Naive thymus-derived CD4-positive, alpha-beta T cell (primary cell): ENCODE data around the gene SLC38A1. TPM values are rescaled to one million over a fixed set of nuclear protein-coding genes. Genes with fewer than 3 reads are reported as not detected.

ENCODE experiments used
- ATAC-seq: fragments of 150-1000 bp; cut with Tn5 transposase; 2 replicates; pipeline ENCODE4 v1.10.0; 2021; ENCODE audit warnings: mild to moderate bottlenecking, moderate library complexity
- CTCF ChIA-PET: fragments of 350-600 bp; sonication (Branson Sonifier 250); formaldehyde crosslinking; loops from one replicate; lab custom pipeline; 2021; ENCODE audit warnings: antibody characterized with exemption; lab: Charles Lee
- POLR2A ChIA-PET: fragments of 350-600 bp; sonication (Branson Sonifier 250); formaldehyde crosslinking; loops from one replicate; lab custom pipeline; 2021; ENCODE audit warnings: antibody characterized with exemption, inconsistent platforms; lab: Charles Lee
- DNase-seq, 9 donors: peaks; one replicate each; pipeline versions ENCODE4 v3.0.0 to v3.0.0-alpha.2; 2020 to 2022; ENCODE audit warnings: mixed read lengths in 1 of 9
- H3K27ac ChIP-seq: one replicate; pipeline ENCODE4 v1.7.0; 2013; ENCODE audit warnings: mild to moderate bottlenecking, low read depth, low read length, moderate library complexity
- H3K27me3 ChIP-seq, 2 donors: one replicate each; pipeline ENCODE4 v1.7.0; 2013; ENCODE audit warnings: low read length in 2 of 2, mild to moderate bottlenecking in 2 of 2, moderate library complexity in 2 of 2; ENCODE audit not compliant: control insufficient read depth in 2 of 2, insufficient read depth in 2 of 2
- H3K36me3 ChIP-seq, 3 experiments: 1 replicate in 2 of 3; 2 replicates in 1 of 3; pipeline ENCODE4 v1.7.0; 2013; ENCODE audit warnings: low read length in 3 of 3, mild to moderate bottlenecking in 3 of 3, moderate library complexity in 1 of 3; ENCODE audit not compliant: insufficient read depth in 3 of 3, control insufficient read depth in 2 of 3
- H3K4me1 ChIP-seq, 2 donors: one replicate each; pipeline ENCODE4 v1.7.0; 2013; ENCODE audit warnings: low read length in 2 of 2, mild to moderate bottlenecking in 2 of 2, moderate library complexity in 1 of 2; ENCODE audit not compliant: control insufficient read depth in 2 of 2, insufficient read depth in 2 of 2
- H3K4me3 ChIP-seq: 2 replicates; pipeline ENCODE4 v1.7.0; 2013; ENCODE audit warnings: mild to moderate bottlenecking, low read length
- H3K9me3 ChIP-seq, 3 experiments: 1 replicate in 2 of 3; 2 replicates in 1 of 3; pipeline ENCODE4 v1.7.0; 2013; ENCODE audit warnings: low read length in 3 of 3; ENCODE audit not compliant: control insufficient read depth in 2 of 3
- H3K27ac Mint-ChIP-seq, 9 donors: one replicate each; pipeline ENCODE4 v1.8.0; 2020 to 2022; ENCODE audit warnings: mixed read lengths in 9 of 9, mild to moderate bottlenecking in 8 of 9, moderate library complexity in 5 of 9, inconsistent platforms in 2 of 9
- H3K27me3 Mint-ChIP-seq, 5 donors: one replicate each; pipeline ENCODE4 v1.8.0; 2021 to 2022; ENCODE audit warnings: mixed read lengths in 5 of 5, mild to moderate bottlenecking in 1 of 5
- H3K36me3 Mint-ChIP-seq, 5 donors: one replicate each; pipeline ENCODE4 v1.8.0; 2020 to 2022; ENCODE audit warnings: mixed read lengths in 5 of 5, mild to moderate bottlenecking in 3 of 5, inconsistent platforms in 1 of 5
- H3K4me1 Mint-ChIP-seq, 7 donors: one replicate each; pipeline ENCODE4 v1.8.0; 2020 to 2022; ENCODE audit warnings: mixed read lengths in 7 of 7, mild to moderate bottlenecking in 3 of 7, inconsistent platforms in 1 of 7
- H3K4me3 Mint-ChIP-seq, 10 donors: one replicate each; pipeline ENCODE4 v1.8.0; 2020 to 2022; ENCODE audit warnings: mild to moderate bottlenecking in 10 of 10, mixed read lengths in 10 of 10, moderate library complexity in 6 of 10, inconsistent platforms in 2 of 10
- H3K9me3 Mint-ChIP-seq, 11 donors: one replicate each; pipeline ENCODE4 v1.8.0; 2020 to 2022; ENCODE audit warnings: mixed read lengths in 11 of 11, mild to moderate bottlenecking in 4 of 11, inconsistent platforms in 1 of 11, moderate library complexity in 1 of 11
- intact Hi-C, 2 donors: fragments of 100-400 bp; cut with micrococcal nuclease; formaldehyde crosslinking; loops; one replicate each; pipeline ENCODE4 v1.15.1; 2023
- polyA plus RNA-seq, 2 donors: library from polyadenylated mRNA; unstranded; fragments of 300-500 nt; fragmentation: Illumina TruSeq; gene quantifications; one replicate each; pipeline ENCODE4 v1.2.3, GENCODE V29; 2021
- total RNA-seq, 6 experiments: library from RNA in 5 of 6; stranded (reverse) in 5 of 6; gene quantifications; 1 replicate in 5 of 6; 2 replicates in 1 of 6; pipeline ENCODE4 v1.2.3 and lab custom pipeline; 2021 to 2026

The SLC38A1 gene
- total and polyA plus RNA-seq, 7 experiments from 2014 or later: 172 to 283 (median 249) TPM

DNA sequence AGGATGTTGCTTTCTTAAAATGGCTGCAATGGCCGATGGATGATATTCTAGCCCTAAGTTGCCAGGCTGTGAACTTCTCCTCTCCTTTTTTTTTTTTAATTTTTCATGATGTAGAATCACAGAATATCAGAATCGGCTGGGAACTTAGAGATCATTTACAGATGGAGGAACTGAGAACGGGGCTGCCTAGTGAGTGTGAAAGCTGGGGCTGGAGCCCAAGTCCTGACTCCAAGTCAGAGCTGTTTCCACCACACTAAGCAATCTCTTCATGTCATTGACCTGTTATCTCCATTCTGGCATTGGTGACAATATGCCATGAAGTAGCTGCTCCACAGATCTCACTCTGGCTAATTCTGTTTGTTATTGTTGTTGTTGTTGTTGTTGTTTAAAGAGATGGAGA, 121.7 kb downstream of the SLC38A1 start:
- Mint-ChIP-seq H3K4me3 (no peak overlapping the region), H3K27ac (no peak overlapping the region), H3K36me3 (peaks cover 0 to 4% (median 0%) of the 10 kb centered on the region in 5 donors), H3K4me1 (peaks cover 0 to under 1% (median 0%) of the 10 kb centered on the region in 7 donors), H3K27me3 (peaks cover 12 to 46% (median 19%) of the 10 kb centered on the region in 5 donors), H3K9me3 (no peaks in the 10 kb centered on the region)
- H3K36me3 ChIP-seq: no peaks in the 10 kb centered on the region
- no peaks in the 10 kb centered on the region for H3K9me3 ChIP-seq
- no peak overlapping the region for H3K4me3 ChIP-seq
- no peak for DNase-seq
- no peak for ATAC-seq
- no peaks in the 10 kb centered on the region for H3K4me1 ChIP-seq
- POLR2A ChIA-PET: interaction anchor here (0.5 to 0.8 kb wide), 2 partner anchors 35 to 131 kb away, joined by 3 read pairs; no protein-coding TSS in a partner anchor
- H3K27ac ChIP-seq: no peak overlapping the region
- intact Hi-C loops: no loop called here
- no peaks in the 10 kb centered on the region for H3K27me3 ChIP-seq
- CTCF ChIA-PET: interaction anchor here (1.2 kb wide), 1 partner anchor 26 kb away, joined by 3 read pairs; no protein-coding TSS in a partner anchor

DNA sequence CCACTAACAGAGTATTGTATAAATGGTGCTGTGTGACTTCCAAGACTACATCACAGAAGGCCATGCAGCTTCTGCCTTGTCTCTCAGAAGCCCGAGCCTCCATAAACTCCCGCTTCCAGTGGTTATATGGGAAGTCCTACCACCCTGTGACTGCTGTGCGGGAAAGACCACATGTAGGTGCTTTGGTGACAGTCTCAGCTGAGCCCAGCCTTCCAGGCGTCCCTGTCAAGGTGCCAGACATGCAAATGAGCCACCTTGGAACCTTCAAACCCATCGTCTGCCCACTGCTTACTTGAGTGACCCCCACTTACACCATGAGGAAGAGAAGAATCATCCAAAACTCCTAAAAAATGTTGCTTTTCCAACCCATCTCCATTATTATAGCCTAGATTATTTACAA, 123.0 kb downstream of the SLC38A1 start:
- DNase-seq (no peak), ATAC-seq (no peak)
- no peak overlapping the region for H3K4me3 Mint-ChIP-seq
- intact Hi-C loops: no loop called here
- Histone ChIP-seq H3K27me3 (no peaks in the 10 kb centered on the region), H3K27ac (no peak overlapping the region), H3K4me1 (no peaks in the 10 kb centered on the region), H3K36me3 (no peaks in the 10 kb centered on the region), H3K9me3 (no peaks in the 10 kb centered on the region), H3K4me3 (no peak overlapping the region)
- peaks cover 12 to 51% (median 22%) of the 10 kb centered on the region in 5 donors for H3K27me3 Mint-ChIP-seq
- H3K9me3 Mint-ChIP-seq: no peaks in the 10 kb centered on the region
- POLR2A ChIA-PET: no interaction called here
- no peaks in the 10 kb centered on the region for H3K4me1 Mint-ChIP-seq
- no peak overlapping the region for H3K27ac Mint-ChIP-seq
- H3K36me3 Mint-ChIP-seq: peaks cover 0 to 4% (median 0%) of the 10 kb centered on the region in 5 donors
- CTCF ChIA-PET: interaction anchor here (0.6 kb wide), 1 partner anchor 936 kb away, joined by 3 read pairs; no protein-coding TSS in a partner anchor

DNA sequence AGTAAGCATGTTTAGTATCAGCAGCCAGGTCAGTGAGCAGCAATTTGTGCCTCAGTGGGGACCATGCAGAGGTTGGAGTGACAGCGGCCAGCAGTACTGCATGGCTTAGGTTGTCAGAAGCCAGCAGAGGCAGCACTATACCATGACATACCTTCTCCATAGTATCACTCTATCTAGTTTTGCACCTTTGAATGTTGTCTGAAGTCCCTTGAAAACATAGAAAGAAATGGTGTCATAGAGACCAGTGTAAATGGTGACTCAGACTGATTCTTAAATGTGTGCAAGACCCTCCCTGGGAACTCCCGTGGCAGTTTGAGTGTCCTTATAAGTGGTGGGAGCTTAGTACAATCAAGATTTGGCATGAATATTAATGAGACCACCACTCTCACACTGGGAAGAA, 124.4 kb downstream of the SLC38A1 start:
- Mint-ChIP-seq H3K27me3 (peaks cover 12 to 55% (median 22%) of the 10 kb centered on the region in 5 donors), H3K27ac (no peak overlapping the region)
- no peaks in the 10 kb centered on the region for H3K36me3 ChIP-seq

DNA sequence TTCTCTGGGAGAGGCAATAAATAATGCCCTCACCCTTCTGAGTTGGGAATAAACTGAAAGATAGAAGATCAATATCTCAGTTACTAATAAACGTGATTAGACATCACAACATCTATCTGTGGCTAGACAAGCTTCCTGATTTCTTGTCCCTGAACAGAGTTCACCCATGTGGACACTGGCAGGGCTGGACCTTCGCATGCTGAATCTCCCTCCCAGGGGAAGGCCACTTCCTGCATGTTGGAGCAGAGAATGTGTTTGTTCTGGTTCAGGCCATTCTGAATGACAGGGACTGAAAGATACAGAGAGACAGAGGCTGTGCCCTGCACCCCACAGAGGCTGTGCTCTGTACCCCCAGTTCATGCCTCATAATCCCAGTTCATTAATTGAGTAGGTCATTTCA, 132.6 kb downstream of the SLC38A1 start:
- CTCF ChIA-PET: interaction anchor here (0.6 to 0.7 kb wide), 3 partner anchors 13 to 118 kb away, joined by 3 read pairs; no protein-coding TSS in a partner anchor
- no peaks in the 10 kb centered on the region for H3K4me1 ChIP-seq
- H3K27me3 ChIP-seq: no peaks in the 10 kb centered on the region
- no peaks in the 10 kb centered on the region for H3K9me3 ChIP-seq
- Mint-ChIP-seq H3K4me3 (no peak overlapping the region), H3K27me3 (peaks cover 0 to 63% (median 0%) of the 10 kb centered on the region in 5 donors), H3K4me1 (no peaks in the 10 kb centered on the region), H3K9me3 (peaks cover 0 to 3% (median 0%) of the 10 kb centered on the region in 11 donors), H3K36me3 (no peaks in the 10 kb centered on the region), H3K27ac (peak overlapping the region in 1 of 9 donors; percentile 42)
- H3K27ac ChIP-seq: no peak overlapping the region
- ATAC-seq (no peak), DNase-seq (no peak)
- POLR2A ChIA-PET: no interaction called here
- no peak overlapping the region for H3K4me3 ChIP-seq
- intact Hi-C loops: no loop called here
- H3K36me3 ChIP-seq: no peaks in the 10 kb centered on the region

More for the DNA sequence above, 124.4 kb downstream of the SLC38A1 start:
- no peak overlapping the region for H3K4me3 ChIP-seq
- DNase-seq (no peak), ATAC-seq (no peak)
- Mint-ChIP-seq H3K36me3 (peaks cover 0 to 4% (median 0%) of the 10 kb centered on the region in 5 donors), H3K9me3 (peaks cover 0 to 1% (median 0%) of the 10 kb centered on the region in 11 donors), H3K4me3 (no peak overlapping the region), H3K4me1 (no peaks in the 10 kb centered on the region)
- no peaks in the 10 kb centered on the region for H3K4me1 ChIP-seq
- ChIA-PET CTCF (interaction anchor here (0.6 kb wide), 1 partner anchor 894 kb away, joined by 3 read pairs; no protein-coding TSS in a partner anchor), POLR2A (no interaction called here)
- H3K9me3 ChIP-seq: no peaks in the 10 kb centered on the region
- intact Hi-C loops: no loop called here
- no peak overlapping the region for H3K27ac ChIP-seq
- no peaks in the 10 kb centered on the region for H3K27me3 ChIP-seq

DNA sequence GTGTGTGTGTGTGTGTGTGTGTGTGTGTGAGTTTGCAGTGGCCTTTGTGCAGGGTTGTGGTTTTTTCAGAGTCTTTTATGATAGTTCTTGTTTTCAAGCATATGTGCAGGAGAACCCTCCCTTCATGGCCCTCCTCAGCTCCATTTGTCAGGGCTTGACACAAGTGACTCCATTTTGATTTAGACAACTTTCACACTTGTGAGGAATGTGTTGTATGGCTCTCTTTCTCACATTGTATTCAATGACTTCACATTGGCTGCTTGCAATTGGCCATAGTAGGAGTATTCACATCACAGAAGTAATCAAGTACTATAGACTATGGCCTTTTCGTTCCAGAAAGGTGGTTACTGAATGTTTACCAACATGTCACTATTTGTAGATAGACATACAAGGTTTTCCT, 133.1 kb downstream of the SLC38A1 start:
- DNase-seq (no peak), ATAC-seq (no peak)
- H3K4me3 Mint-ChIP-seq: no peak overlapping the region
- no peaks in the 10 kb centered on the region for H3K36me3 ChIP-seq
- intact Hi-C loops: no loop called here
- no peaks in the 10 kb centered on the region for H3K4me1 Mint-ChIP-seq
- POLR2A ChIA-PET: no interaction called here
- no peak overlapping the region for H3K4me3 ChIP-seq
- no peaks in the 10 kb centered on the region for H3K36me3 Mint-ChIP-seq
- CTCF ChIA-PET: interaction anchor here (0.6 to 0.7 kb wide), 2 partner anchors 11 to 13 kb away, joined by 3 to 8 read pairs; no protein-coding TSS in a partner anchor
- H3K9me3 ChIP-seq: no peaks in the 10 kb centered on the region
- no peaks in the 10 kb centered on the region for H3K27me3 ChIP-seq
- H3K4me1 ChIP-seq: no peaks in the 10 kb centered on the region
- H3K27me3 Mint-ChIP-seq: peaks cover 0 to 61% (median 0%) of the 10 kb centered on the region in 5 donors
- H3K27ac Mint-ChIP-seq: no peak overlapping the region
- H3K27ac ChIP-seq: no peak overlapping the region
- peaks cover 0 to 3% (median 0%) of the 10 kb centered on the region in 11 donors for H3K9me3 Mint-ChIP-seq

DNA sequence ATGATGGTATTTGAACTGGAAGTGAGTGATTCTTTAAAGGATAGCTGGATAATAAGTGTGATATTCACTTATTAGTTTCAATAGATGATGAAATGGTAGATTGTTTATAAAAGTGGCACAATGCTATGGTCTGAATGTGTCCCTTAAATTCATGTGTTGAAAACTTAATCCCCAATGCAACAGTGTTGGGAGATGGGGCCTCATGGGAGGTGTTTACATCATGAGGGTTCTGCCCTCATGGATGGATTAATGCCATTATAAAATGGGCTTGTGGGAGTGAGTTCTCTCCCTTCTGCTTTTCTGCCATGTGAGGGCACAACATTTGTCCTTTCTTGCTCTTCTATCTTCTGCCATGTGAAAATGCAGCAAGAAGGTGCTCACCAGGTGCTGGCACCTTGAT, 134.0 kb downstream of the SLC38A1 start:
- no peak overlapping the region for H3K27ac ChIP-seq
- H3K36me3 ChIP-seq: no peaks in the 10 kb centered on the region
- DNase-seq: no peak
- POLR2A ChIA-PET: no interaction called here
- H3K4me1 ChIP-seq: no peaks in the 10 kb centered on the region
- CTCF ChIA-PET: interaction anchor here (0.7 kb wide), 2 partner anchors 10 kb away, joined by 4 to 8 read pairs; no protein-coding TSS in a partner anchor
- Mint-ChIP-seq H3K27me3 (peaks cover 0 to 55% (median 0%) of the 10 kb centered on the region in 5 donors), H3K9me3 (peaks cover 0 to 3% (median 0%) of the 10 kb centered on the region in 11 donors), H3K4me1 (no peaks in the 10 kb centered on the region), H3K27ac (no peak overlapping the region), H3K36me3 (no peaks in the 10 kb centered on the region), H3K4me3 (no peak overlapping the region)
- H3K9me3 ChIP-seq: no peaks in the 10 kb centered on the region
- intact Hi-C loops: no loop called here
- H3K4me3 ChIP-seq: no peak overlapping the region
- no peak for ATAC-seq
- no peaks in the 10 kb centered on the region for H3K27me3 ChIP-seq
